Endometrial microvascular endothelial cells (primary cell): ENCODE data around the gene DENND1B. TPM values are rescaled to one million over a fixed set of nuclear protein-coding genes. Genes with fewer than 3 reads are reported as not detected.

Experiments
- in situ Hi-C: cut with HindIII; loops from 2 replicates; pipeline ENCODE4 v1.10.0; 2017; ENCODE audit warnings: low sequenced_read_pairs, low pct_unique_long_range_greater_than_20kb; ENCODE audit errors: inconsistent ontology term
- total RNA-seq: library from RNA; depleted of rRNA; stranded (reverse); fragments of >200 nt; gene quantifications from one replicate; pipeline ENCODE4 v1.2.3, GENCODE V29; 2015; ENCODE audit errors: inconsistent ontology term

Gene DENND1B
- total RNA-seq, 1 donor from 2014 or later: 0.93 TPM

GRCh38 chr1:197671140-197671539 lies 104.1 kb downstream of the DENND1B start:
- in situ Hi-C loops: no loop called here

DNA sequence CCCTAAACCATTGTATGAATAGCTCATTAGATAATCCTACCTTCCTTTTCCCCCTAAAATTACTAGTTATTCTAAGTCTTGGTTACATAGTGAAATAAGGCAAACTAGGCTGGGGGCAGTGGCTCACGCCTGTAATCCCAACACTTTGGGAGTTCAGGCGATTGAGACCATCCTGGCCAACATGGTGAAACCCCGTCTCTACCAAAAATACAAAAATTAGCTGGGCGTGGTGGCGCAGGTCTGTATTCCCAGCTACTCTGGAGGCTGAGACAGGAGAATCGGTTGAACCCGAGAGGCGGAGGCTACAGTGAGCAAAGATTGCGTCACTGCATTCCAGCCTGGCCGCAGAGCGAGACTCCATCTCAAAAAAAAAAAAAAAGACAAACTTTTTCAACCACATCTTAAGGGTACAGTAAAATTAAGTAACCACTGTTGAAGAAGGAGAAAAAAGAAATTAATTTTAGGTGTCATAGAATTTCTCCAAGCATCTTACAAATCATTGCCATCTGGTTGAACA lies 108.5 kb downstream of the DENND1B start:
- in situ Hi-C loops: no loop called here

DNA sequence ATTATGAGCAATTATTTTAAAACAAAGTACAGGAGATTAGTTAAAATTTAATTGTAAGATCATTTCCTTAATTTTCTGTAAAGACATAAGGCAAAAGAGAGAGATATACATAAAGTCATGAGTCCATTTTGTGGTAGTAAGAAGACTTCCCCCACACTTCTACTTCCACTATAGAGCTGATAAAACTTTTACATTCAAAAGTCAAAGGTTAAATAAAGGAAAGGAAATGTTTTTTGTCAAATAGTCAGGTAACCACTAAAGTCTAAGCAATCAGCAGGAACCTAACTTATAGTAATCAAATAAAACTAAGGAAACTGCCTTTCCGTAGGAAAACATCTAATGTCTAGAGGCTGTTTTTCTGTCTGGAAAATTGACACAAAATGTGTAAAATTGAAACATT lies 110.9 kb downstream of the DENND1B start:
- in situ Hi-C loops: no loop called here

DNA sequence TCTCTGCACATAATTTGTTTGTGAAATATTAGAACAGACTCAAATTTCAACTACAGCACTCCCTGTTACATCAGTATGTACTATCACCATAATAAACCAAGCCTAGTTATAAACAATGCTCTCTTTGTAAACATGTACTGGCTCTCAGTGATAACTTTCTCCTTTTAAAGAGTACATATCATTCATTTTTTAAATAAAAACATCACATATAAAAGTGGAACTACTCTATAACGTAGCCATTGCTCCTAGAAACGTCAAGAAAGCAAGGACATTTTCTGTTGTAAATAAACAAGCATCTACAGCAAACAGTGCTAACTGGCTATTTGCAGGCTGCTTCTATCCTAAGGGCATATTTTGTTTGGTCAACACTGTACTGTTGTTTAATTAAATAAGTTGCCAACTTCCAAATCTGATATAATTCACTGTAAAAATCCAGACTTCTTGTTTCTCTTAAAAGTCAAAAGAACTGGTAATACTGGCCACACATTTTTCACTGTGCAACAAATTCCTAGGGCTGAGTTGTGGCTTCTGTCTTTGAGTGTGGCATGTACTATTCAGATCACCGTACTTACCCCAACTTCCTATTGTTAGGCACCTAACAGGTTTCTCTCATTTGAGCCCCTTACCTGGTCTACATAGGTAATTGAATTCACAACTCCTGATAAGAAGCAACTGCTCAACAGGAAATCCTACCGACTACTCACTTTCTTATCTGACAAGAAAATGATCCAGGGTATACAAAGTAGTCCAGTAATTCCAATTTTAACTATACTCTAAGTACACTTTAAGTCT lies 111.9 kb downstream of the DENND1B start:
- in situ Hi-C loops: no loop called here

DNA sequence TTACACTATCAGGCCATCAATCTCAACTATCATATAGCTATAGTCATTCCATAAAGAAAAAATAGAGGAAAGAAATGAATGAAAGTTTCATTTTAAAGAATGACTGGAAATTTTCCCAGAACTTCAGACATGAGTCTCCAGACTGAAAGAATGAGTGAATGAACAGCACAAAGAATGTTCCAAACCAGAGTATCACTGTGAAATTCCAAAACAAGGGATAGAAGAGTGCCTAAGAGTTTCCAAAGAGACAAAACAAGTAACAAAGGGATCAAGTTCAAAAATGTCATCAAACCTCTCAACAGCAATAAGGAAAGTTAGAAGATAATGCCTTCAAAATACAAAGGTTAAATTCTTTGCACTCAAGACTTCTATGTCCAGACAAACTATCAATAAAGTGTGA lies 114.9 kb downstream of the DENND1B start:
- in situ Hi-C loops: no loop called here

DNA sequence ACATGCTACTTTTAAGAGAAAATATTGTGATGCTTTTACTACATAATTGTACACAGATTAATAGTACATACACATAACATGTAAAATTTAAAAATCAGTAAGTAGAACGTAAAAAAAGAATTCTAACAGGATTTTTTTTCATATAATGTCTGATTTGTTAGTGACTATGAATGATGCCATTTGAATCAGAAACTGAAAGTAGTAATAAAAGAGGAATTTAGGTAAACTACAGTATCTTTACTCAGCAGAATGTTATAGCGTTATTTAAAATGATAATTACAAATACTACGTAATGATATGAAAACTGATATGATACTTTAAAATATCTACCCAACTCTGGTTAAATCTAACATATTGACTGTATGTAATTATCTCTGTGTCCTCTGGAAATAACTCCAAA lies 116.1 kb downstream of the DENND1B start:
- in situ Hi-C loops: no loop called here

DNA sequence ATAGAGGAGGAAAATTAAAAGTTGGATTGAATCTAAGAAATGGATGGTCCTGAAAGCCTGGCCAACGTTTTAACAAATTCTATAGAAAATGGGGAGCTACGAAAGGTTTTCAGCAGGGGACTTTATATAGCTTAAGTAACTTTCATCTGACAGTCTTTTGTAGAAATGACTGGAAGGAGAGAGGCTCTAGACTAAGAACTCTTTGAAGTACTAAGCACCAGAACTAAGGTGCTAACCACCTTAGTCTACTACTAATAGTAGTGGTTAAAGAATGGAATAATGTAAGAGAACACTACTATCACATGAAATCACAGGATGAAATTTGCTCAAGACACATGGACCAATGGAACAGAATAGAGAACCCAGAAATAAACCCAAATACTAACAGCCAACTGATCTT lies 126.1 kb downstream of the DENND1B start:
- in situ Hi-C loops: no loop called here

DNA sequence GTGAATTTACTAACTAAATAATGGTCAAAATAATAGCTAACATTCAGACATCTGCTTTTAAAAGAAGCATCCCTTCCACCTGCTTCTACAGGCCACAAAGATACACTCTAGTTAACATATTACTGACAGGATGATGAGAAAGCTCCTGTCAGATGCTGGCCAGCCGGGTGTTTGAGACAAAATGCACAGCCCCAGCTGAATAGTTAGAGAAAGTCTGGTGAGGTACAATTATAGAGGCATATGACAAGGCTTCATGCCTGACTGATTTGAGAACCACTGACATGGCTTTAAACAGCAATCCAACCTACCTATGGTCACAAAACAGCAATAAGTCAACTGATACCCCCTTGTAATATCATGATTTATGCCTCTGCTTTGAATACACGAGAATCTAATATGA lies 137.0 kb downstream of the DENND1B start:
- in situ Hi-C loops: no loop called here

GRCh38 chr1:197637406-197637805 lies 137.9 kb downstream of the DENND1B start:
- in situ Hi-C loops: no loop called here

- in situ Hi-C loops: no loop called here
Measured at GRCh38 chr1:197633447-197634078, 141.7 kb downstream of the DENND1B start.

DNA sequence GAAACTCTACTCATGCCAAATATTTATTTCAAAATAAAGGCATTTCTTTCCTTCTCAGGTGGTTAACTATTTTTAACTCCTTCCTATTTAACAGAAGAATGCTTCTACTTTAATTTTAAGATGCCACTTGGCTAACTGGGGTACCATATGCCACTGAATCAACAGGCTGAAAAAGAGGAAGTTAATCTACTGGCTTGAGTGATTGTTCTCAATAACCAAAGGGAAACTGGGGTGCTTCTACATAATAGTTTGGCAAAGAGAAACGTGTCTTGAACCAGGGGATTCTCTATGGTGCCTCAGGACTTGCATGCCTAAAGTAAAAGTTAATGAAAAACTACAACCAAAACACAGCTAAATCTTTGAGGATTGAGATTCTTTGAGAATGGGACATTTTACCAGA lies 142.6 kb downstream of the DENND1B start:
- in situ Hi-C loops: no loop called here

DNA sequence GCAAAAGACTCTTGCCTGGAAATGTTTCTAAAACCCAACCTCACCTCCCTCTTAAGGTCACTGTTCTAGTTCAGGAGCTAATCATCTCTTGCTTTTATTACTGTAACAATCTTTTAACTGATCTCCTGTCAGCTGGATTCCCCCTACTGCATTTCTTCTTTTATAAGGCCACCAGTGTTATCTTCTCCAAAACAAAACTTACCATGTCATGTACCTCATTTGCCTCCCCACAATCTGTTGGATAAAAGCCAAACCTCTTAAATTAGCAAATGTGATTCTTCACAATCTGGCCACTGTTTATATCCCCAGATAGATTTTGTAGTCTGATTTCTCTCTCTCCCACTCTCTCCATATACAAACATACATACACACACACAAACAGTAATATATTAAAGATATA lies 143.3 kb downstream of the DENND1B start:
- in situ Hi-C loops: no loop called here

- in situ Hi-C loops: no loop called here
Measured at GRCh38 chr1:197622371-197622770, 152.9 kb downstream of the DENND1B start.

- in situ Hi-C loops: no loop called here
Measured at GRCh38 chr1:197621761-197622160, 153.5 kb downstream of the DENND1B start.

GRCh38 chr1:197620714-197621163 lies 154.5 kb downstream of the DENND1B start:
- in situ Hi-C loops: no loop called here

- in situ Hi-C loops: loop anchor here (10.0 kb wide), 1 partner anchor 256 kb away; no protein-coding TSS in a partner anchor
Measured at GRCh38 chr1:197619008-197619640, 156.2 kb downstream of the DENND1B start.

DNA sequence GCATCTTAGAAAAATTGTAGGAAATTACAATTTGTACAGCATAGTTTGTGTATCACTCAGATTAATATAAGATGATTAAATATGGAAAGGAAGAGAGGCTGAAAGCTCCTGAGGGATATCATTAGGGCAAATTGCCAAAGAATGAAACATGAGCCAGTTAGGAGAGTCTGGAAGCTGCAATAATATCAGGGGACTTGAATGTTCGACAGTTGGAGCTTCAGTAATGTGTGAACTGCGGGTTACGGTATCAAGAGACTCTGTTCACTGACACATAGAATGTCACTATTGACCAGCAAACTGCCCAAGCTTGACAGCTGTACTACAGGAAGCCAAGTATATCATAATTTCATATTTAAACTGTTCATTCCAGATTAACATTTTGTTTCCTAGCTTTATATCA lies 157.2 kb downstream of the DENND1B start:
- in situ Hi-C loops: loop anchor here (10.0 kb wide), 1 partner anchor 257 kb away; no protein-coding TSS in a partner anchor

DNA sequence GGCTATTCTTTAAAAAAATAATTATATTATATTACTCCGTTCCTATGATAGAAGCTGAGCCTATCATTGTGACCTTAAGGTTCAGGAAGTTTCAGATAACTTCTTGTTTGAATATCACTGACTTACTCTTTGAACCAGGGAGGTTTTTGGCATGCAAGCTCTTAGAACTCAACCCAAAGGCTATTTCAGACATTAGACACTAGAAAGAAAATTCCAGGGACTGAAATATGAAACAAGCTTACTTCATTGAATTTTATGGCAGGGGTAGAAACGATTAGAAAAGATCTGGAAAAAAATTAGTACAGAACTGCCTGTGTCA lies 159.6 kb downstream of the DENND1B start:
- in situ Hi-C loops: loop anchor here (10.0 kb wide), 1 partner anchor 259 kb away; no protein-coding TSS in a partner anchor

GRCh38 chr1:197614916-197615692 lies 160.2 kb downstream of the DENND1B start:
- in situ Hi-C loops: loop anchor here (10.0 kb wide), 1 partner anchor 260 kb away; no protein-coding TSS in a partner anchor
